HG03520 (cell line): ENCODE data around the gene ARHGAP6.
"Not testable (repeated sequence)": the region's sequence is repeated elsewhere in the genome, so short reads cannot be mapped to it uniquely, and the experiment has no call there.

Source experiments
- ATAC-seq: cut with Tn5 transposase; IDR thresholded peaks from one replicate; pipeline ENCODE4 v1.9.1; 2021; ENCODE audit warnings: mild to moderate bottlenecking, moderate library complexity; ENCODE audit not compliant: unreplicated experiment

The ARHGAP6 gene

DNA sequence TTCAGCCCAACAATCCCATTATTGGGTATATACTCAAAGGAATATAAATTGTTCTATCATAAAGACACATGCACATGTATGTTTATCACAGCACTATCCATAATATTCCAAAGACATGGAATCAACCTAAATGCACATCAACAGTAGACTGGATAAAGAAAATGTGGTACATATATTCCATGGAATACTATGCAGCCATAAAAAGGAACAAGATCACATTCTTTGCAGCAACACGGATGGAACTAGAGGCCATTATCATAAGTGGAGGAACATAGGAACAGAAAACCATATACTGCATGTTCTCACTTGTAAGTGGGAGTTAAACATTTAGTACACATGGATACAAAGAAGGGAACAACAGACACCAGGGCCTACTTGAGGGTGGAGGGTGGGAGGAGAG is 301.9 kb downstream of the ARHGAP6 start:
- not testable (repeated sequence) for ATAC-seq

DNA sequence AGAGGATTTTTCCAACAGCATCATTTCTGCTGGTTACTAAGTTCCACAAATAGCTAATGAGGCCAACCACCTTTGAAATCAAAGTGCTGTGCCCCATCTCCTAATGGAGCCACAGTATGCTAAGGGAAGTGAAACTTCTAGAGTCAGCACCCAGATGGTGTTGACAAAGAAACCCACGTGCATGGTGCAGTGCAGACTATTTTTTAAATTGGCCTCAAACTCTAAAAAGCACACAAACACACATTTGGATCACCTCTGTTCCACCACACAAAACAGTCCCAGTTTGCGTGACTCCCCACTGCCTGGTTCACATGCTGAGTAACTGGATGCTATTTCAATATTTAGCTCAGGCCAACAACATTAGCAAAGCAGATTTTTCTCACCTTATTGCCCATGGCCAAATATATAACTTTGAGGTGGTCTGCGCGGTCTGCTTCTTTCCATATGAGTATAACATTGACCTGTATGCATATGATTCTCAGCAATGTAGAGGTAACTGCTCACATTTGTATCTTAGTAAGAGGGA is 302.6 kb downstream of the ARHGAP6 start:
- peak; percentile 92 for ATAC-seq

DNA sequence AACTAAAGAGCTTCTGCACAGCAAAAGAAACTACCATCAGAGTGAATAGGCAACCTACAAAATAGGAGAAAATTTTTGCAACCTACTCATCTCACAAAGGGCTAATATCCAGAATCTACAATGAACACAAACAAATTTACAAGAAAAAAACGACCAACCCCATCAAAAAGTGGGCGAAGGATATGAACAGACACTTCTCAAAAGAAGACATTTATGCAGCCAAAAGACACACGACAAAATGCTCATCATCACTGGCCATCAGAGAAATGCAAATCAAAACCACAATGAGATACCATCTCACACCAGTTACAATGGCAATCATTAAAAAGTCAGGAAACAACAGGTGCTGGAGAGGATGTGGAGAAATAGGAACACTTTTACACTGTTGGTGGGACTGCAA is 304.1 kb downstream of the ARHGAP6 start:
- not testable (repeated sequence) for ATAC-seq

DNA sequence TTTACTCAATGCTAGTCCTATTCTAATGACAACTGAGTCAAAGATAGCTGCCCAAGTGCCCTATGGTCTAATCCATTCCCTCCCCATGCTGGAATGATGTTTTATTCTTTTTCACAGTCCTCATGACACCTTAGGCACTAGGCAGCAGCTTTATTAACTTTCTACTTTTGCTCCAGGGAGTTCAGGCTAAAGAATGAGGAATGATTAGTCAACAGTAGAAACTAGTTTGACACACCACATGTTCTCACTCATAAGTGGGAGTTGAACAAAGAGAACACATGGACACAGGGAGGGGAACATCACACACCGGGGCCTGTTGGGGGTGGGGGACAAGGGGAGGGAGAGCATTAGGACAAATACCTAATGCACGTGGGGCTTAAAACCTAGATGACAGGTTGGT is 309.8 kb downstream of the ARHGAP6 start:
- ATAC-seq: not testable (repeated sequence)

DNA sequence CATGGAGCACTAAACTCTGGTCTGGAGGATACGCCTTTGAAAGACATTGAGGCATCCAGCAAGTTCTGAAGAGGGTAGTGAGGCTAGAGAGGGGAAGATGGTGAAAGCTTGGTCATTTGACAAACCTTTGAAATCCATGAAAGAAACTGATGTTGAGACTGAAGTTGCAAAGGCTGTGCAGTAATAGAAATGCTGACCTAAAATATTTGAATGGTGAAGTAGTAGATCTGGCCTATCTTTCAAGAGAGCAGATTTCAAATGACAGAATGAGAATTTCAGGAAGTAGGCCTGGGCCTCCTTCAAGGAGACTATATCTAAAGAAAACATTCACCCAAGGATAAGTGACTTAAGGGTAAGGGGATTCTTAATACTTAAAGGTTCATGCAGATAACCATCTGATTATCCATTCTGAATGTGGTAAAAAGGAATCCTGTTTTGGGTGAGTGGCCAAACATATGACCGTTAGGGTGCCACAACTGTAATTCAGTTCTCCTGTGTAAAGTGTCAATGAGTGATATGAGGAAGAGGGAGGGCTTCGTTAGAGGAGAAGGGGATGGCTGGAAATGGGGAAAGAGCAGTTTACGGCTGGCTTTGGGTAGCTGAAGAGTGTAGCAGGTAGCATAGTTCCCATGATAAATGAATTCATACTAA is 310.3 kb downstream of the ARHGAP6 start:
- ATAC-seq: no peak

DNA sequence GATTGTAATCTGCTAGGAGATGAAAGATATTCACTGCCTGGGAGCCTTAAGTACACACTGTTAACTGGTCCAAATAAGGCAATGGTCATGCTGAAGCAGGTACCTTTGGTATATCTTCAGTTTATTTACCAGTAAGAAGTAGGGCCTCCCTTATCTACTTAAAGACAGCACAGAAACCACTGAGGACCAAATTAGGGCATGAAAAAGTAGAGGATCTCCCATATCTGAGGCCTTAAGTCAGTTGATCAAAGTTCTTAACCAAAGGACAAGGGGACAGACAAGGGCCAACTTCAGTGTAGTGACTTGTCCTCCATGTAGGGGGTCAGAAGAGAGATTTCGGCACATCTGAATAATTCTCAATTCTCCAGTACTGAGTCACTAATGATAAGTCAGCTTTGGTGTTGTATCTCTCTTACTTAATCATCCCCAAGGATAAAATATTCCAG is 313.4 kb downstream of the ARHGAP6 start:
- ATAC-seq: no peak

DNA sequence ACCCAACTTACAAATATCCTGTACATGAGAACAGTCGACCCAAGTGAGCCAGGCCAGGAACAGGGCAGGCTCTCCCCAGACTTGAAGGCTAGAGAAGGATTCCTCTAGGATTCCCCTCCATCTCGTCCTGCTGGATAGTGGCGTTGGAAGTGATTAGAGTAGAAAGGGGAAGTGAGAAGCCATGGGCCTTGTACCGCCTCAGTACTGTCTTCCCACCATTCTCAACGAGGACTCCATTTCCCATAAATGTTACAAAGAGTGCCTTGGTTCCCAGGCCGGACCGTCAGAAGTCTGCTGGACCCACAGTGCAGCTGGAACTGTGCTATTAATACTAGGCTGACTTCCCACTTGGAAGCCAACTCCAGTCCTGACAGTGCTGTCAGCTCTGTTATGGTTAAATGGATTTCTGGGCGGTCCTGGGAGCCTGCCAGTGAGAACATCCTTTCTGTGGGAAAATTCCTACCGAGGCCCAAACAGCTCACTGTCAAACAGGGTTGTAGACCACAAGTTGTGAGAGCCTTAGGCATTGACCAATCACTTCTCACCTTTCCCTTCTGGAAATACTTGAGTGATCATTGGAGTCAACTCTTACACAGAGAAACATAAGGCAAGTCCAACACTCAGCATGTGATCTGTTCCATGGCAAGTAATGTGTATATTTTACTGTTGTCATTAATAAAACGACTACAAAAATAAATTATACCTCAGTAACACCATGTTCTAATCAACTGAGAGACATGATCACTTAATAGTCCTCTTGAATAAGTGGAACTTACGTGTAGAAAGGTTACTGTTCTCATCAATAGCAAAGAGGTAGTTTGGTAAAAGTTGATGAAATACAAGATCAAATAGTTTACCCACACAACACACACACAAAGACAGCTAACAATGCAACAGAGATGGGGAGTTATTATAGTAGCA is 314.1 kb downstream of the ARHGAP6 start:
- peak; percentile 27 for ATAC-seq

DNA sequence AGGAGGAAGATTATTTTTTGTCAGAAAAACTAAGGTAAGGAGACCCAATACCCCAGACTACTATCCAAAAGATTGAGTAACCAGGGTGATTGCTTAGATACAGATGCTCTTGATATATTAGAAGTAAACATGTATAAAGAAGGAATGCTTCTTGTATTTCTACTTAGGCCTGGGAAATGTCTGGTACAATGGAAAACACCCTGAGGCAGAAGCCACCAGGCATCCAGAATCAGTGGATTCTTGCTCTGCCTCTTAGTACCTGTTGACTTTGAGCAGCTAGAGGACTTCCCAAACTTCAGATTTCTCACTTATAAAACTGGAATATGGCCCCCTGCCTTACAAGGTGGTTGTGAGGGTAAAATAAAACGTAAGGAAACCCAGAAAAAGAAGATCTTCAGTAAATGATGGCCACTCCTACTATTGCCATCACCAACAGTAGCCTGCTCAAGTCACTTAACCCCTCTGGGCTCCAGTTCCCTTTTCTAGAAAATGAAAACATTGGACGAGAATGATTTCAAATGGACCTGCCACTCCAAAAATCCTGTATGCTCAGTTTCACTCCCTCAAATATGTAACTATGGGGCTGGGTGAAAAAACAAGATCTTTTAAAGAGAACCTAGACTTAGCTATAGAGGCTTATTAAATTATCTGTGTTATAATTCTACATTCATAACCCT is 315.9 kb downstream of the ARHGAP6 start:
- ATAC-seq: no peak

DNA sequence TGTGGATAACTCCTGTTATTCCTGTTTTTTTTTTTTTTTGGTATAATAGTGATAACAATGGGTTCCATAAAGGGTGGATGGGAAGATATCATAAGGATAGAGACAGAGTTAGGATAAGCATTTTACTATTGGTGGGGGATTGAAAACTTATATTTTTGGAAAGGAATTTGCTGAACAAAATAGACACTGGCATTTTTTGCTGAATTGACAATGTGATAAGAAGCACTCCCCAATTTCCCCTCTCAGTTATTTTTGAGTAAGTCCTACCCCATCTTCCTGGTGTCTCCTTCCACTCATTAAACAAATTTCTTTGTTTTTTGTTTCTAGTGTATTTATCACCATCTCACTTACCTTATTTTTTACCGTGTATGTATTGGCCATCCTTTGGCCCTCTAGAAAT is 316.7 kb downstream of the ARHGAP6 start:
- ATAC-seq: no peak

DNA sequence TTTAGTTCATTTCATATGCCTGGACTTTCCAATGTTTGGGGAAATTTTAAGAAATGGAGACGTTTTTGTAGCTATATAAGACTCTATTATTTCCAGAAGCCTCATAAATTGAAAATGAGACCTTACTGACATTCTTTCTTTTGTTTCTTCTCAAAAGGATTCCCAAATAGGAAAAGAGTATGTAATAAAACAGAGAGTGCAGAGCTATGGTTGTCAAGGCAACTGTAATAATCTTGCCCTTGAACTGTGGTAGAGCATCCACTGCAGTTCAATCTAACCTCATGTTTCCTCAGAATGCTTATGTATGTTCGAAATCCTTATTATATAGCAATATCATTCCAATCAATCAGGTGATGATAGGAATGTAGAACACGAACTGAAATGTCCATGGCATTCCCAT is 318.4 kb downstream of the ARHGAP6 start:
- no peak for ATAC-seq

DNA sequence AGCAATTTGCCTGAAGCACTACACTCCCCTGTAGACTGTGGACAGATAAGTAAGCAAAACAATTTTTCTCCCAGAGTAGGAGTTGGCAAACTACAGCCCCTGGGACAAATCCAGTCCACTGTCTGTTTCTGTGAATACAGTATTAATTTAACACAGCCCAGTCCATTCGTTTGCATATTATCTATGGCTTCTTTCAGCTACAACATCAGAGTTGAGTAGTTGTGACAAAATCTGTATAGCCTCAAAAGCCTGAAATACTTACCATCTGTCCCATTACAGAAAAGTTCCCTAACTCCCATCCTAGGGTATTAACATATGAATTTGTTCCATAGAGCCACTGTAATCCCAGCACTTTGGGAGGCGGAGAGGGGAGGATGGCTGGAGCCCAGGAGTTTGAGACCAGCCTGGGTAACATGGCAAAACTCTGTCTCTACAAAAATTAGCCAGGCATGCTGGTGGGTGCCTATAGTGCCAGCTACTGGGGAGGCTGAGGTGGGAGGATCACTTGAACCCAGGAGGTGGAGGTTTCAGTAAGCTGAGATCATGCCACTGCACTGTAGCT is 319.5 kb downstream of the ARHGAP6 start:
- no peak for ATAC-seq

DNA sequence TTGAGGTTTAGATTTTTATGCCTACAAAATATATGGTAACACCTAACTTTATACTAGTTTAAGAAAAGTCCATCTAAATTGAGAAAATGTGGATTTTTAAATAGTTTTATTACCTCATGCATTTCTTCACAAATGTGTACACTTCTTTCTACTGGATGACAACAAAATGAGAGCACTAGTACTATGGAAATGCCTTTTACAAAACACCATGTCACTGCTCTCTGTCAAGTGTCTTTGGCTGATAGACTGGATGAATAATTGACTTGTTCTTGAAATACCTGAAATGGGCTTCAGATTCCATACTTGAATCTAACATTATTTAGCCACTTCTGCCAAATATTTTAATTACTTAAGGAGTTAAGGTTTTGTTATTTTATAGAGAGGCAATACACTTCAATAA is 323.0 kb downstream of the ARHGAP6 start:
- no peak for ATAC-seq

DNA sequence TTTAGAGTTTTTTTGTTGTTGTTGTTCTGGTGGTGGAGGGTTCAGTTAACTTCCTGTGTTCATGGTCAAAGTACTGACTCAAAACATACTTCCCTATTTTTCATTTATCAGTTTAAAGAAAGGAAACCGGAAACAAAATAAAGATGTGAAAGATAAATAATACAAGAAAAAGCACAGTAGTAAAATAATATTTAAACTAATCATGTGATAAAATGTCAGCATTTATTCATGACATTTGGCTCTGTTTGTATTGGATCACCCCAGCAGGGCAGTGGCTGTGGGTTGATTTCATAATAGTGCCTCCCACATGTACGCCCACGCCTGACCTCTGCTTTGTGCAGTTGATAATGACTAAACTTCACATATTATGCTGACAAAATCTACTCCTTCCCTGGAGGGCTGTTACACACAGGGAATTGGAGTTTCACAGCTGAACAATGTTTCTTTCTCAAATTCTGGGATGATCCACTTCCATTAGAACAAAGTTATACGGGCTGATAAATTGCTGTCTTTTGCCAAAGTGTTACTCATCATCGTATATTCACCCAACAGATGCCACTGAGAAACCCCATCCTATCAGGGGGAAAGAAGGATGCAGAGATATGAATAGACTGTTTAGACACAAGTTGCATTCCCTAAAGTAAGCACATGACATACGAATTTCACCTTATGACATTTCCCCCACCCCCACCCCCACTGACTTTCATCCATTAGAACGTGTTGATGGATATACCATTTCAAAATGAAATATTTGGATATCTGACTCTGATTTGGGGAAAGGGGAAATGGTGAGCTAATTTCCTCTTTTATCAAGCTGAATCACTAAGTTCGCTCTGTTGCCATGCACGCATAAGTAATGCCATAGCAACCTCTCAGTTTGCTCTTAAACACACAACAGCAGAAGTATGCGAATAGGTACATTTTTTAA is 324.2 kb downstream of the ARHGAP6 start:
- peak; percentile 65 for ATAC-seq

DNA sequence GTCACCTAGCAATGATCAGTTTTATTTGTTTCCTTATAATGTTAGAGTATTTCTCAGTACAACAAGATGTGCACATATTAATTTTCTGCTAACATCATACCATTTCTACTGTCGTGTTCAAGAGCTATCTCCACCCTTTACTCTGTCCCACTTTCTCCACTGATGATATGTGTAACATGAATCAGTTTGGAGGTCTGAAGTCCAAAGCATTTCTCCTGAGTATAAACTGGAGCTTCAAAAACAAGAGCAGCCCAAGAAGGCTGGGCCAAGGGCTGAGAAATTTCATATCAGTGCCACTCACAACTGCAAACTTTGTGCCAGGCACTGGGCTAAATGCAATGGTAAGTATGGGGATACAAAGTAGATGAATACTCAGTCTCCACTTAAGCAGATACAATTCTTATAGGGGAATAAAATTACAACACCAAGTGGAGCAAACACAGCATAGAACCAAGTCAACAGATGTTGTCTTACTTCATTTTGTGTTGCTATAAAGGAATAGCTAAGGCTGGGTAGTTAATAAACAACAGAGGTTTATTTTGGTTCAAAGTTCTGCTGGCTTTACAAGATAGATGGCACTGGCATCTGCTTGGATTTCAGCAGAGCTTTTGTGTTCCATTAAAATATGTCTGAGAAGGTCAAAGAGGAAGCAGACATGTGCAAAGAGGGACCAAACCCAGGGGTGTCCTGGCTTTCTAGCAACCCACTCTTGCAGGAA is 328.3 kb downstream of the ARHGAP6 start:
- ATAC-seq: no peak

DNA sequence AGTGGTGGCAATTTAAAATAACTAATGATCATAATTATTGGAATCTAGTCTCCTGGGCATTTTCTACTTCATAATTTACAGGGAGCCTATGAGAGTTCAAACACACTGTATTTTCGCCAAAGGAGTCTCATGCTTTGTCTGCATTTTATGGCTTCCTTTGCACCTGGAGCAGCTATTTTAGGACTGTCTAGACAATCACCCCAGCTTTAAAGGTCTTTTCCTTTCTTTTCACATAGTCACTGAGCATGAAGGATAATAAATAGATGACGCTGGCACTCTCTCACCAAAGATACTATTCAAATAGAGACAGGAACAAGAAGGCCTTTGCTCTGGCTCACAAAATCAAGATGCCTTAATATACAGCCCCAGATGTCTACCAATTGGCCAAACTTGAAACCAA is 329.5 kb downstream of the ARHGAP6 start:
- no peak for ATAC-seq

DNA sequence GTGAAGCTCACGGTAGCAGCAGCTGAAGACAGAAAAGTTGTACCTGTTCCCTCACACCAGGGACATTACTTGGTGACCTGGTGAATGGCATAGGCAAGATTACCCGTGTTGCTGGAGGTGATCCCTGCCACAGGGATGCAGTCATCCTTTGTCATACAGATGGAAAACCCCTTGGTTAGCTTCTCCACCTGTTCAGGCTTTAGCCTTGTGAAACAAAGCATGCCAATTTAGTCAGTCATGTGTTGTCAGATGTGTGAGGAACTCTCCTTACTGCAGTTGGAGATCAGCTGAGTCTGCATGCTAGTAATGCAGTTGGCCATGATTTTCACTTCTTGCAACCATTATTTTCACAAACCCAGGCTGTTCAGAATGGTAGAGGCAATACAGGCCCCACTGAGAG is 331.6 kb downstream of the ARHGAP6 start:
- no peak for ATAC-seq

DNA sequence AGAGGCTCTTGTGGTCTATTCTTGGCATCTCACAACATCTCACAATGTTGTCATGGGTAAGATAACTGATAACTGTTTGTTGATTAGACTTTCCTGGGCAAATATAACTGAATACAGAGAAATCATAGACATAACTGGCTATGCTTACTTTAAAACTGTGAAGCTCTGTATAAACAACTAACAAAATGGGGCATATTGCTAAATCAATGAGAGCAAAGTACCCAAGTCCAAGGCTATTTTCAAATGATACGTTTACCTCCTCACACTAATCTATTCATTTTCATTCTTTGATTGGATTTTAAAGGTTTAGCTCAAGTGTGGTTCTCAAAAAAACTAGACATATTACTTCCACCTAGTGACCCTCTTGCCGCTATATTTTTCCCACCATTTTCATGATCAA is 333.9 kb downstream of the ARHGAP6 start:
- ATAC-seq: no peak

DNA sequence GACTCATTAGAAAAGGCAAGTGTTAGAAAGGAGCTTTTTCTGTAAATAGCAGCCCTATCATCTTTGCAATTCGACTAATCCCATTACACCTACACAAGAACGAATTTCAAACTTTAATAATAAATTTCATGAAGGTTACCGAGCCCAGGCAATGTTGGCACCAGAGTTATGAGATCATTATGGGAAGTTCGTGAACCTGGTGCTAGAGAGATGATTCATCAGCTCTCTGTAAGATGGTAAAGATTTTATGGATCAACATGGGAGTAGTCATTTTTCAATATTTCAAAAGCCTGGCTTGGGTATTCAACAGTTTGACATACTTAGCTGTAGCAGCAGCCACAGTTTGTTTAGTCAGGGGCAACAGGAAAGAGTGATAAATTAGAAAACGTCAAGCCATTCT is 336.7 kb downstream of the ARHGAP6 start:
- no peak for ATAC-seq

DNA sequence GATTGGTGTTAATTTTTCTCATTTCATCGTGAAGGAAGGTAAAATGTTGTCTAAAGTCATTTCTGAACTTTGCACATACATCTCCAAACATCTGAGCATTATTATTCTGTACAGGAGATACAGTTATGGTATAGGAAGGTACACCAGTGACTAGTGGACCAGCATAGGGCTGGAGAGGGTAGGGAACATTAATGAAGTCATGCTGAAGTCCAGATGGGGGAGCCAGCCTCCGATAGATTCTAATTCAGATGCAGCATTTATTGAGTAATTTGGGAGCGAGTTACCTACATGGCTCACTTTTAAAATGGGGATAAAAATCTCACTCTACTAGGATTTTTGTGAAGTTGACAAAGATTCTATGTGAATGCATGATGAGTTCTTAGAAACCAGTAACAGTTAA is 337.6 kb downstream of the ARHGAP6 start:
- ATAC-seq: no peak
